ENCODE measurements around the gene TEKT4.
"Not testable (repeated sequence)": the region's sequence is repeated elsewhere in the genome, so short reads cannot be mapped to it uniquely, and the experiment has no call there.

Gene TEKT4, protein sequence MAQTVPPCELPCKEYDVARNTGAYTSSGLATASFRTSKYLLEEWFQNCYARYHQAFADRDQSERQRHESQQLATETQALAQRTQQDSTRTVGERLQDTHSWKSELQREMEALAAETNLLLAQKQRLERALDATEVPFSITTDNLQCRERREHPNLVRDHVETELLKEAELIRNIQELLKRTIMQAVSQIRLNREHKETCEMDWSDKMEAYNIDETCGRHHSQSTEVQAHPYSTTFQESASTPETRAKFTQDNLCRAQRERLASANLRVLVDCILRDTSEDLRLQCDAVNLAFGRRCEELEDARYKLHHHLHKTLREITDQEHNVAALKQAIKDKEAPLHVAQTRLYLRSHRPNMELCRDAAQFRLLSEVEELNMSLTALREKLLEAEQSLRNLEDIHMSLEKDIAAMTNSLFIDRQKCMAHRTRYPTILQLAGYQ

DNA sequence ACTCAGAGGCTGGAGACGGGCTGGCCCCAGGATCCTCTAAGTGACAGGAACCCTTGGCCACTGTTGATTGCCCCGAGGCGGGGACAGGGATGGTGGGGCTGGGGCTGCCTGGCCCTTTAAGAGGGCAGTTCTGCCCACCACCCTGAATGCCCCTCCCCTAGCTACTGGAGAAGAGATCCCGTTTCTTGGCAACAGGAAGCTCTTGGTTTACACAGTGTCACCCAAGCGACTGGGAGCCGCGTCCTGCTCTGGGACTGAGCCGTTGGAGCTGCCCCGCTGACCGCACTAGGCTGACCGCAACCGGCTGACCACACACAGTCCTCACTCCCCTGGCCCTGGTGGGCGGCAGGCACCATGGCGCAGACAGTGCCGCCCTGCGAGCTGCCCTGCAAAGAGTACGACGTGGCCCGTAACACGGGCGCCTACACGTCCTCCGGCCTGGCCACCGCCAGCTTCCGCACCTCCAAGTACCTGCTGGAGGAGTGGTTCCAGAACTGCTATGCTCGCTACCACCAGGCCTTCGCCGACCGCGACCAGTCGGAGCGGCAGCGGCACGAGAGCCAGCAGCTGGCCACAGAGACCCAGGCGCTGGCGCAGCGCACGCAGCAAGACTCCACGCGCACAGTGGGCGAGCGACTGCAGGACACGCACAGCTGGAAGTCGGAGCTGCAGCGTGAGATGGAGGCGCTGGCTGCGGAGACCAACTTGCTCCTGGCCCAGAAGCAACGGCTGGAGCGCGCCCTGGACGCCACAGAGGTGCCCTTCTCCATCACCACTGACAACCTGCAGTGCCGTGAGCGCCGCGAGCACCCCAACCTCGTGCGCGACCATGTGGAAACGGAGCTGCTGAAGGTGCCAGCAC lies at the start of gene TEKT4:
Gene TEKT4, plus strand, starts transcription at position 205 of the 862 bp plus-strand sequence. Its CDS starts 150 bp downstream, at position 355.
- no peak for DNase-seq

- not testable (repeated sequence) for DNase-seq
Measured at GRCh38 chr2:94839224-94839623, 32.0 kb upstream of the TEKT4 start.

GRCh38 chr2:94856856-94857255 lies 14.4 kb upstream of the TEKT4 start:
- not testable (repeated sequence) for DNase-seq

GRCh38 chr2:94857367-94858162 lies 13.7 kb upstream of the TEKT4 start:
- DNase-seq, result peak in 1 of 56 donors; percentile 22

GRCh38 chr2:94858163-94858888 lies 12.9 kb upstream of the TEKT4 start:
- DNase-seq, result not testable (repeated sequence)

GRCh38 chr2:94861308-94862152 lies 9.7 kb upstream of the TEKT4 start:
- no peak for DNase-seq

GRCh38 chr2:94862903-94863302 lies 8.3 kb upstream of the TEKT4 start:
- not testable (repeated sequence) for DNase-seq

- DNase-seq, result no peak
Measured at GRCh38 chr2:94869131-94869530, 2.1 kb upstream of the TEKT4 start.

- no peak for DNase-seq
Measured at GRCh38 chr2:94869552-94870439, 1.4 kb upstream of the TEKT4 start.

- no peak for DNase-seq
Measured at GRCh38 chr2:94870440-94871225, 597 bp upstream of the TEKT4 start.

GRCh38 chr2:94872088-94872618 lies 923 bp downstream of the TEKT4 start:
- no peak for DNase-seq

GRCh38 chr2:94872676-94873361 lies 1.6 kb downstream of the TEKT4 start:
- no peak for DNase-seq

DNA sequence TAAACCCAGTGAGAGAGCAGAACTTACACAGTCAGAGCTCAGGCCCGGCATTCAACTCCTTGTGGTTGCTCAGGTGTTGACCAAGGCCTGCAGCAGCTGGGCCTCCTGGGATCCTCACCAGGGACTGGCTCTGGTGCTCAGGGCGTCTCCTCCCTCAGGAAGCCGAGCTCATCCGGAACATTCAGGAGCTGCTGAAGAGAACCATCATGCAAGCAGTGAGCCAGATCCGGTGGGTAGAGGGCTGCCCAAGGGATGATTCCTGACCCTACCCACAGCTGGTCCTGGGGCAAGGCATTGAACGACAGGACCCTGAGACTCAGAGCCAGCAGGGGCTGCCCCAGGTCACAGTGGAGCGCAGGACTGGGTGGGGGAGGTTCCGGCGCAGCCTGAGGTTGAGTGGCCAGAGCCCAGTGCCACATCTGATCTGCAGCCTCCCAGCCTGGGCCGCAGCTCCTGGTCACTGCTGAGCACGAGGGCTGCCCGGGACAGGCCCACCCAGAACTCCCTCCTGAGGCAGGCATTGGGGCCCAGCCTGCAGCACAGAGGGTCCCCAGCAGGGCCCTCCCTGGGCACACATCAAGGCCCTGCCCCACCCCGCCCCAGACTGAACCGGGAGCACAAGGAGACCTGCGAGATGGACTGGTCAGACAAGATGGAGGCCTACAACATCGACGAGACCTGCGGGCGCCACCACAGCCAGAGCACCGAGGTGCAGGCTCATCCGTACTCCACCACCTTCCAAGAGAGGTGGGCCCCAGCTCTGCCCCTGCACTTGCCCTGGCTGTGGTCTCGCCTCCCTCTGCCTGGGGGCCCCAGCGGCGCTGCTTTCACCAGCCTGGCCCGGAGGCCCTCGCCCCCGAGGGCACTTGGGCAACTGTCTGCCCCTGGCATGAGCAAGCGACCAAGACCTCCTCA lies 2.4 kb downstream of the TEKT4 start:
- DNase-seq, result no peak

DNA sequence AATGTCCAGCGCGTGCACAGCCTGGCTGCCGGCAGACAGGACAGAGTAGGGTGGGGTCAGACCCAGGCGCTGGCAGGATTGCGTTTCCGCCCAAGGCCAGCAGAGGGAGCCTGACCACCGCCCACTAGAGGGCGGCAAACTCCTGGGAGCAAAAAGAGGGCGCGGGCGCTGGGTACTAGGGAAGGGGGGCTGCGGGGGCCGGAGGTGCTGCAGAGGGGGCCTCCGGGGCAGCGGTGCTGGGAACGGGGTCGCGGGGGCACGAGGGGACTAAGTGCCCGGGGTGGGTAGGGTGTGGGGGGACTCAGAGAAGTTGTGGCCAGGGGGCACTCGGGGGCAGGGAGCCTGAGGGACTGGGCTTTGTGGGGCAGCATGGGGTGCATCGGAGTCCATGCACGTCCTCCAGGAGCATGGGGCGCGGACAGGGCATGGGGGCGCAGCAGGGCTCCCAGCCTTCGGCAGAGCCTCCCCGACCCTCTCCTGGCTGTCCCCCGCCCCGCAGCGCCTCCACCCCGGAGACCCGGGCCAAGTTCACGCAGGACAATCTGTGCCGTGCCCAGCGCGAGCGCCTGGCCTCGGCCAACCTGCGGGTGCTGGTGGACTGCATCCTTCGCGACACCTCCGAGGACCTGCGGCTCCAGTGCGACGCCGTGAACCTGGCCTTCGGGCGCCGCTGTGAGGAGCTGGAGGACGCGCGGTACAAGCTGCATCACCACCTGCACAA lies 3.2 kb downstream of the TEKT4 start:
- DNase-seq, result peak in 12 of 56 donors; percentile 14 to 54 (median 22)

All from nucleus accumbens (tissue), 56 donors.